Activated CD4-positive, alpha-beta T cell treated with anti-CD3 and anti-CD28 coated beads, Interleukin-2, amount 50 U/mL, for 48 hours (primary cell): ENCODE data around the gene COG7.
"Not testable (repeated sequence)": the region's sequence is repeated elsewhere in the genome, so short reads cannot be mapped to it uniquely, and the experiment has no call there.

Experiments used
- DNase-seq, 2 experiments: peaks; one replicate each; pipeline ENCODE4 v3.0.0-alpha.2; 2020

COG7 gene

GRCh38 chr16:23382279-23382678, 70.7 kb downstream of the COG7 start:
- DNase-seq = no peak

- DNase-seq = not testable (repeated sequence)
These were observed 71.3 kb downstream of the COG7 start for GRCh38 chr16:23381702-23382101.

GRCh38 chr16:23380501-23380951, 72.5 kb downstream of the COG7 start:
- no peak for DNase-seq

GRCh38 chr16:23379707-23380106, 73.3 kb downstream of the COG7 start:
- no peak for DNase-seq

DNA sequence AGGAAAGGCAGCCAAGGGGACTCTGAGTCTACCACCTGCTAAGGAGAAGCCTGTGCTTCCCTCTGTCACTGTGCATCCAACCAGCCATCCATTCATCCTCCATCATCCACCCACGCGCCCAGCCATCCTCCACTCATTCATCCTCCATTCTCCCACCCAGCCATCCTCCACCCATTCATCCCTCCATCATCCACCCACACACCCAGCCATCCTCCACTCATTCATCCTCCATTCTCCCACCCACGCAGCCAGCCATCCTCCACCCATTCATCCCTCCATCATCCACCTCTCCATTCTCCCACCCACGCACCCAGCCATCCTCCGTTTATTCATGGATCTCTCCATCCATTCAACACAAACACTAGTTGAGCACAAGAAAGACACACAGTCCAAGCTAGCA, 74.1 kb downstream of the COG7 start:
- DNase-seq = no peak

DNA sequence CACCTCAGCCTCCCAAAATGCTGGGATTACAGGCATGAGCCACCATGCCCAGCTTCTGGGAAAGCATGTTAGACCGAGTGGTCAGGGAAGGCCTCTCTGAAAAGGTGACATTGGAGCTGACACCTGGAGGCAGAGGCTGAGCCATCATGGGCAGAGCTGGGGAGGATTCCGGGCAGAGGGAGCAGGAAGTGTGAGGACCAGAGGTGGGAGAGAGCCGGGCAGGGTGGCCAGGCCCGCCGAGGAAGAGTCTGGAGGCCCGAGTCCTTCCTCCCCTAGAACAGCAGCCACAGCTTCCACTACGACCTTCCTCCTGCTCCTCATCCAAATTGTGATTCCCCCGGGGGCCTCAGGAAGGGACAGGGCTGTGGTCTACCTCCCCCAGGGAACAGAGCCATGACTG, 74.7 kb downstream of the COG7 start:
- DNase-seq = no peak

GRCh38 chr16:23377071-23377931, 75.7 kb downstream of the COG7 start:
- DNase-seq = no peak

- no peak for DNase-seq
These were observed 77.3 kb downstream of the COG7 start for GRCh38 chr16:23375643-23376042.

DNA sequence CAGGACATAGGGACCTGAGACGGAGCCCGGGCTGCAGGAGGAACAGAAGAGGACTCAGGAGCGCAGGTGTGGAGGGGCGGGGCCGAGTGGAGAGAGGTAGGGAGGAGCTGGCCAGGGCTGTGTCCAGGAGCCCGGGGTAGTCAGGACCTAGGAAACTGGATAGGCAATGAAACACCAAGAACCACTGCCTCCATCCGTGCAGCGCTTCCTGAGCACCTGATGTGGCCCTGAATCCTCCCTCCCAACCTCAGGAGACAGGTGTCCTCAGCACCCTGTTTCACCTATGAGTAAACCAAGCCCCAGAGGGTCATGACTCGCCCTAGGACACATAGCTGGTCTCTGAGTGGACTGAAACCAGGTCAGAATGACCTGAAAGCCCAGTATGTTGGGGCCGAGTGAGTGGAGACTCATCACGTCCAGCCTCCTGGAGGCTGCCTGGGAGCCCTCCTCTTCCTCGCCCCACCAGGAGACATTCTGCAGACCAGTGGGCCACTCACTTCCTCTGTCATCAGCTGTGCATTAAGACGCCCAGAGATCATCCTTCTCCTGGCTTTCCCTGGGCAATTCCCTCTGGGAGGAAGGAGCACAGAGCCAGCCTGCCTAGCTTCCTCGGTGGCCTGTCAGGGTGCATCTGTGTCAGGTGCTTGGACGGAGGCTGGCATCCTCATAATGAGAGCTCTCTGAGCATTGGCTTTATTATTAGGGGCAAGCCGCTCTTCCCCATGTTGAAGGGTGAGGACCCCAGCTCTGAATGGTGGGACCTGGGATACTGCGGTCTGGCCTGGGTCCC, 78.1 kb downstream of the COG7 start:
- no peak for DNase-seq

GRCh38 chr16:23373436-23374219, 79.4 kb downstream of the COG7 start:
- DNase-seq = no peak

DNA sequence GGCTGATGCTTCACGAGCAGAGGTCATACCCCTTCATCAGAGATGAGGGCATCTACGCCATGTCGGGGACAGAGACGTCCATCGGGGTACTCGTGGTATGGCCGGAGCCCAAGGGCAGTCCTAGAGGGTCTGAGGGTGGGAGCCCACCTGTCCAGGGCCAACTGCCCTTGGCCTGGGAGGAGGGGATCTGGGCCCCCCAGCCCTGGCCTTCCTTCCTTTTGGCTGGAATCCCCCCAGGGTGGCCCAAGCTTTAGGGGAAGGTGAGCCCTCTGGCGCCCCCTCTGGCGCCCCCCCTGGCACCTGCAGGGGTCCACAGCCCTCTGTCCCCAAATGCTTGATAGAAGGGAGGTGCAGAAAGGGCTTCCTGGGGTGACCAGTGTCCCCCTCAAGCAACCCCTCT, 81.6 kb downstream of the COG7 start:
- no peak for DNase-seq

GRCh38 chr16:23369416-23369815, 83.6 kb downstream of the COG7 start:
- DNase-seq = no peak

DNA sequence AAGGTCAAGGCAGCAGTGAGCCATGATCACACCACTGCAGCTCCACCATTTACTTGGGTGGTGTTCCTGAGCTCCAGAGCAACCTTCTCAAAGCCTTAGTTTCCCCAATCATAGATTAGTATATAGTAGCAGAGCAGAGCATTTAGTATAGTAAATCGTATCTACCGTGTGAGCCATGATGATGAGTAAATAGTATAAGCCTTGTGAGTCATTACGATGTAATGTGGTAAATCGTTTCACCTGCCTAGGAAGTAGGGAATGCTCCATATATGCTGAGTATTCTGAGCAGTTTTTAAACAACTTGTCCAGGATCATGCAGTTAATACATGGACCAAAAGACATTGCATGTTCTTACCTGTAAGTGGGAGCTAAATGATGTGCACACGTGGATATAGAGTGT, 84.5 kb downstream of the COG7 start:
- no peak for DNase-seq

DNA sequence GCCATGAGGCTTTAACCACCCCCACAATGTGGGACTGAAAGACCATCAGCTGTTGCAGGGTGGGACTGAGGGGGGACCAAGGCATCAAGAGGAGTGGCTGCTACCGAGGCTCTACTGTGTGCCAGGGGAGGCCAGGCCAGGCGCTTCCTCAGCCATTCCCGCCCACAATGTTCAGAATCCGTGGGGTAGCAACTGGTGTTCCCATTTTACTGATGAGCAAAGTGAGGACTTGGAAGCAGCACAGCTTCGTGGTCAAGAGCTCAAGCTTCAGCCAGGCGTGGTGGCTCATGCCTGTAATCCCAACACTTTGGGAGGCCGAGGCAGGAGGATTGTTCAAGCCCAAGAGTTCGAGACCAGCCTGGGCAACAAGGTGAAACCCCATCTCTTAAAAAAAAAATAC, 85.0 kb downstream of the COG7 start:
- DNase-seq = no peak

GRCh38 chr16:23367564-23367963, 85.4 kb downstream of the COG7 start:
- DNase-seq = no peak

- DNase-seq = not testable (repeated sequence)
These were observed 86.6 kb downstream of the COG7 start for GRCh38 chr16:23366341-23366740.

DNA sequence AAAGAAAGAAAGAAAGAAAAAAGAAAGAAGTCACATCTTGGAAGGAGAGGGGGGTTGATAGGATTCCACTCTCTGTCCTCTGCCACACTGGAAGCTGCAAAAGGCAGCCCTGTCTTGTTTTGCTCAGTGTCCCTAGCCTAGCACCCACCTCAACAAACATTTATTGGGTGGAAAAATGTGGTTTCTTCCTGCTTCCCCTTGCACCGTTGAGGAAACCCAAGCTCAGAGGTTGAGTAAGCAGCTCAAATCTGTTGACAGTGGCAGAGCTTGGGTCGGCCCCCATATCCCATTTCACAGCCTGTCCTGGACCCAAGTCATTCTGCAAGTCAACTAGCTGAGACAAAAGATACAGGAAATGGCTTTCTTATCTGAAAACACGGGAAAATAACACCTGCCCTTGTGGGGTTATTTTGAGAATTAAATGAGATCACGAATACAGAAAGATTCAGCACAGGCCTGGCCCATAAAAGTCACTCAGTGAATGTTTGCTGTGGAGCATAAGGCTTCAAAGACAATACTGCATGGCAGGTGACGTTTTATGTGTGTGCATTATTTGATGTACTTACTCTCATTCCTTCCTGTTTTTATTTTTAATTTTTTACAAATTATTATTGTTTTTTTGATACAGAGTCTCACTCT, 87.3 kb downstream of the COG7 start:
- DNase-seq = no peak

- DNase-seq = no peak
These were observed 90.3 kb downstream of the COG7 start for GRCh38 chr16:23362460-23363317.

GRCh38 chr16:23359092-23359760, 93.8 kb downstream of the COG7 start:
- DNase-seq = no peak

GRCh38 chr16:23357761-23358290, 95.2 kb downstream of the COG7 start:
- DNase-seq = no peak

- DNase-seq = no peak
These were observed 96.0 kb downstream of the COG7 start for GRCh38 chr16:23356941-23357340.
